CD4-positive, alpha-beta T cell (primary cell): Measurements from ENCODE around the gene FOXL2NB. TPM values are rescaled to one million over a fixed set of nuclear protein-coding genes. Genes with fewer than 3 reads are reported as not detected.

ENCODE experiments used
- ATAC-seq: fragments of 200-7000 bp; cut with Tn5 transposase; one replicate; pipeline ENCODE4 v1.10.0; 2022; ENCODE audit warnings: mild to moderate bottlenecking; ENCODE audit not compliant: poor library complexity
- CTCF ChIA-PET: fragments of 350-600 bp; sonication (Branson Sonifier 250); formaldehyde crosslinking; loops from one replicate; lab custom pipeline; 2021; ENCODE audit warnings: antibody characterized with exemption, inconsistent platforms; lab: Charles Lee
- POLR2A ChIA-PET: fragments of 350-600 bp; sonication (Branson Sonifier 250); formaldehyde crosslinking; loops from one replicate; lab custom pipeline; 2021; ENCODE audit warnings: antibody characterized with exemption, inconsistent platforms; lab: Charles Lee
- DNase-seq, 14 experiments: peaks; one replicate each; pipeline ENCODE4 v3.0.0-alpha.2; 2013 to 2020; ENCODE audit warnings: mixed read lengths in 2 of 14
- H3K27ac ChIP-seq, 2 donors: one replicate each; pipeline versions ENCODE4 v1.5.1 to v1.7.0; 2013; ENCODE audit warnings: low read length in 2 of 2, low read depth in 1 of 2, mild to moderate bottlenecking in 1 of 2
- H3K27me3 ChIP-seq, 2 experiments: 1 replicate in 1 of 2; 2 replicates in 1 of 2; pipeline versions ENCODE4 v1.6.1 to v1.7.0; 2013; ENCODE audit warnings: low read length in 2 of 2, control low read depth in 1 of 2, mild to moderate bottlenecking in 1 of 2, moderate library complexity in 1 of 2; ENCODE audit not compliant: insufficient read depth in 2 of 2, control insufficient read depth in 1 of 2
- H3K36me3 ChIP-seq: one replicate; pipeline ENCODE4 v1.6.1; 2013; ENCODE audit warnings: low read length, control low read depth; ENCODE audit not compliant: insufficient read depth
- H3K4me1 ChIP-seq: one replicate; pipeline ENCODE4 v1.6.1; 2013; ENCODE audit warnings: low read length, control low read depth; ENCODE audit not compliant: insufficient read depth
- H3K4me3 ChIP-seq: one replicate; pipeline ENCODE4 v1.5.1; 2013; ENCODE audit warnings: mild to moderate bottlenecking, low read length, moderate library complexity
- H3K9me3 ChIP-seq, 2 experiments: 1 replicate in 1 of 2; 2 replicates in 1 of 2; pipeline versions ENCODE4 v1.6.1 to v1.7.0; 2013; ENCODE audit warnings: low read length in 2 of 2, mild to moderate bottlenecking in 2 of 2, control low read depth in 1 of 2, moderate library complexity in 1 of 2; ENCODE audit not compliant: control insufficient read depth in 1 of 2, insufficient read depth in 1 of 2
- H3K27ac Mint-ChIP-seq: one replicate; pipeline ENCODE4 v1.8.0; 2020; ENCODE audit warnings: mixed read lengths
- H3K27me3 Mint-ChIP-seq: one replicate; pipeline ENCODE4 v1.8.0; 2021; ENCODE audit warnings: mixed read lengths
- H3K36me3 Mint-ChIP-seq: one replicate; pipeline ENCODE4 v1.8.0; 2021; ENCODE audit warnings: low read depth, mixed read lengths
- H3K4me1 Mint-ChIP-seq: one replicate; pipeline ENCODE4 v1.8.0; 2021; ENCODE audit warnings: low read depth, mixed read lengths
- H3K4me3 Mint-ChIP-seq: one replicate; pipeline ENCODE4 v1.8.0; 2020; ENCODE audit warnings: mild to moderate bottlenecking, mixed read lengths
- H3K9me3 Mint-ChIP-seq: one replicate; pipeline ENCODE4 v1.8.0; 2020; ENCODE audit warnings: mixed read lengths
- intact Hi-C, 2 experiments: fragments of 100-400 bp; cut with DNase I in 1 of 2; cut with micrococcal nuclease in 1 of 2; formaldehyde crosslinking; loops; one replicate each; pipeline versions ENCODE4 v1.15.1 to v1.9.0; 2023 to 2025; cut with DNase I, micrococcal nuclease
- total RNA-seq, 174 experiments: library from RNA in 2 of 174; stranded (reverse) in 2 of 174; gene quantifications; one replicate each; pipeline ENCODE4 v1.2.3 and lab custom pipeline; 2021 to 2026
- TF ChIP-seq, protein P1 (sequence below): fragments of 200-600 bp; IDR thresholded peaks from one replicate; pipeline ENCODE4 v1.8.0; 2022; ENCODE audit warnings: antibody characterized with exemption, mild to moderate bottlenecking

FOXL2NB gene
- total RNA-seq, 2 experiments from 2014 or later, result not detected

DNA sequence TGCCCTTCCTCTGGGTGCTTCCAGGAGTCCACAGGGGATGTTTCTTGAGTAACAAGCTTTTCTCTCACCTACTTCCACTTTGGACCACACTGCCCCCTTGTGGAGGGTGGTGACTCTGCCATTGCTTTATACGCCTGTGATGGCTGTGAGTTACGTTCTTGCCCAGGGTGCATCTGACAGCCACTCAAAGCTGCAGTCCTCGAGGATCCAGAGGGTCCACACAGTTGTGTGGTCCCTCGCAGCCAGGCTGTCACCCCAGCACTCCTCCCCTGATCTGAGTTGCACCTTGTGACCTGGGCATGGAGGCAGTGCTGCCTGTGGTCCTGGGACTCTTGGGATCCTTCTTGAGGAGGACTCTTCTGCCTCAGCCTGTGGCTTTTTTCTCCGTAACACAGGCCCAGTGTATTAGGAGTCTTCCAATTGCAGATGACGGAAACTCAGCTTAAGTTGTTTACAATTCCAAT is 23.5 kb upstream of the FOXL2NB start:
- Mint-ChIP-seq H3K27me3 (peaks cover 22% of the 10 kb centered on the region), H3K4me3 (peak overlapping the region; percentile 0), H3K36me3 (no peaks in the 10 kb centered on the region), H3K27ac (no peak overlapping the region), H3K9me3 (no peaks in the 10 kb centered on the region), H3K4me1 (no peaks in the 10 kb centered on the region)
- intact Hi-C loops, result loop anchor here (1.0 to 10.0 kb wide), 5 partner anchors 225 to 741 kb away; no protein-coding TSS in a partner anchor
- Histone ChIP-seq H3K4me1 (peaks cover 5% of the 10 kb centered on the region), H3K9me3 (no peaks in the 10 kb centered on the region), H3K4me3 (no peak overlapping the region), H3K36me3 (no peaks in the 10 kb centered on the region), H3K27ac (no peak overlapping the region), H3K27me3 (no peaks in the 10 kb centered on the region)
- CTCF ChIA-PET, result interaction anchor here (0.5 to 4.3 kb wide), 36 partner anchors 8 to 506 kb away, joined by 3 to 33 read pairs (median 4); partner anchors contain the start of genes CEP70 and FAIM
- ATAC-seq (peak; percentile 95), DNase-seq (peak; percentile 72 to 90 (median 82))
- TF ChIP-seq, protein P1, sequence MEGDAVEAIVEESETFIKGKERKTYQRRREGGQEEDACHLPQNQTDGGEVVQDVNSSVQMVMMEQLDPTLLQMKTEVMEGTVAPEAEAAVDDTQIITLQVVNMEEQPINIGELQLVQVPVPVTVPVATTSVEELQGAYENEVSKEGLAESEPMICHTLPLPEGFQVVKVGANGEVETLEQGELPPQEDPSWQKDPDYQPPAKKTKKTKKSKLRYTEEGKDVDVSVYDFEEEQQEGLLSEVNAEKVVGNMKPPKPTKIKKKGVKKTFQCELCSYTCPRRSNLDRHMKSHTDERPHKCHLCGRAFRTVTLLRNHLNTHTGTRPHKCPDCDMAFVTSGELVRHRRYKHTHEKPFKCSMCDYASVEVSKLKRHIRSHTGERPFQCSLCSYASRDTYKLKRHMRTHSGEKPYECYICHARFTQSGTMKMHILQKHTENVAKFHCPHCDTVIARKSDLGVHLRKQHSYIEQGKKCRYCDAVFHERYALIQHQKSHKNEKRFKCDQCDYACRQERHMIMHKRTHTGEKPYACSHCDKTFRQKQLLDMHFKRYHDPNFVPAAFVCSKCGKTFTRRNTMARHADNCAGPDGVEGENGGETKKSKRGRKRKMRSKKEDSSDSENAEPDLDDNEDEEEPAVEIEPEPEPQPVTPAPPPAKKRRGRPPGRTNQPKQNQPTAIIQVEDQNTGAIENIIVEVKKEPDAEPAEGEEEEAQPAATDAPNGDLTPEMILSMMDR, result peak; percentile 94
- POLR2A ChIA-PET, result interaction anchor here (1.1 to 1.5 kb wide), 4 partner anchors 8 to 330 kb away, joined by 3 to 5 read pairs (median 5); partner anchors contain the start of genes CEP70 and FAIM

DNA sequence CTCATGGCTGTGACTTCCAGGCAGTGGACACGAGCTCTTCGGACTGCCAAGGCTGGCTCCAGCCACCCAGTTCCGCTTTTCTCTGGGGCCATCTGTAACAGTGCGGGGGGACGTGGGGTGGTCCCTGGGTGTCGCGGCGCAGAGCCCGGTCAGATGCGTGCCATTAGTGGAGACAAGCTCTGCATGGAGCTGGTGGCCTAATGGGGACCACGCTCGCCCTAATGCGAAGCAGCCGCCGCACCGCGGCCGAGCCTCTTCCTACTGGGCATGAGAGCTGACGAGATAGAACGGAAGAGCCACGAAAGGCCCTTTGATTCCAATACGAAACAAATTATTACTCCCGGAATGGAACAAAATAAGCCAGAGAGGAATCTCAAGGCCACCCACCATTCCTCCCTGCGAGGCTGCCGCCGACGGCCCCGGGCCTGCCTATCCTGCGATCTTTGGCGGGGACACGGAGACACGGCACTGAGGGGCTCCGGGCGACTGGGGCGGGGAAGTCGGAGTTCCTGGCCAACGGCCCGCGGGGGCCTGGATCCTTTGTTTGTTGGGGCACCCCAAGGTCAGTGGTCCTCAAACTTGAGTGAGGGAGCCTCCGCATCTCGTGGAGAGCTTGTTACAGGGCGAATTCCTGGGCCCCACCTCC is 18.2 kb upstream of the FOXL2NB start:
- ChIA-PET POLR2A (no interaction called here), CTCF (no interaction called here)
- Histone ChIP-seq H3K9me3 (no peaks in the 10 kb centered on the region), H3K4me1 (no peaks in the 10 kb centered on the region), H3K4me3 (no peak overlapping the region), H3K36me3 (no peaks in the 10 kb centered on the region), H3K27ac (no peak overlapping the region), H3K27me3 (peaks cover 10 to 12% of the 10 kb centered on the region in 2 experiments)
- H3K9me3 Mint-ChIP-seq, result no peaks in the 10 kb centered on the region
- no peaks in the 10 kb centered on the region for H3K4me1 Mint-ChIP-seq
- H3K27ac Mint-ChIP-seq, result no peak overlapping the region
- no peak for ATAC-seq
- no peak for DNase-seq
- H3K36me3 Mint-ChIP-seq, result no peaks in the 10 kb centered on the region
- intact Hi-C loops, result loop anchor here in 1 of 2 experiments (5.0 to 10.0 kb wide), 2 partner anchors 594 to 857 kb away; no protein-coding TSS in a partner anchor
- peaks cover 42% of the 10 kb centered on the region for H3K27me3 Mint-ChIP-seq
- TF ChIP-seq, protein P1, result no peak
- no peak overlapping the region for H3K4me3 Mint-ChIP-seq

DNA sequence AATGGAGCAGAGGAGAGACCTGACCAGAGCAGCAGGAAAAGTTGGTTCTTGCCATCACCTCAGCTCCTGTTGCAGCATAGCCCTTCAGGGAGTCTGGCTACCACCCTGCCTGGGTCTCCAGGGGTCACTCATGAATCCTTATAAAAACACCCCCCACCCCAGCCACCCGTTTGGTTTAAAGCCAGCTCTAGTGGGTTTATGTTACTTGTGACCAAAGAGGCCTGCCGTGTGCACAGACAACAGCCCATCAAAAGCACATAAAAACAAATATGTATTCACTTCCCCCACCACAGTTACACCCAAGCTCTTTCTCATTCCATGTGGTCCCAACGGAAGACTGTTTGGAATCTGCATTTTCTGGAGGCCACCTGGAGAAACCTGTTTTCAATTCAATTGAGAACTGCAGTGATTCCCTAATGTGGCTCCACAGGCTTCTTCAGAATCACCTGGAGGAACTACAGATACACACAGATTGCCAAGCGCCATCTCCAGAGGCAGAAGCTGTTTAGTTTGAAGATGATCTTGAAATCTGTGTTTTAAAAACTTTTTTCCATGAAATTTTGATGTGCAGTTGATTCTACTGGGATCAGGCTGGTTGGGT is 13.8 kb upstream of the FOXL2NB start:
- H3K27me3 Mint-ChIP-seq, result peaks cover 81% of the 10 kb centered on the region
- peaks cover 24% of the 10 kb centered on the region for H3K4me1 Mint-ChIP-seq
- ATAC-seq (no peak), DNase-seq (no peak)
- ChIA-PET POLR2A (no interaction called here), CTCF (interaction anchor here (1.3 to 1.4 kb wide), 2 partner anchors 10 to 396 kb away, joined by 4 to 10 read pairs; no protein-coding TSS in a partner anchor)
- H3K4me3 Mint-ChIP-seq, result no peak overlapping the region
- no peak overlapping the region for H3K27ac Mint-ChIP-seq
- H3K9me3 ChIP-seq, result peaks cover 0 to 23% of the 10 kb centered on the region in 2 experiments
- peaks cover 27% of the 10 kb centered on the region for H3K4me1 ChIP-seq
- intact Hi-C loops, result no loop called here
- no peaks in the 10 kb centered on the region for H3K9me3 Mint-ChIP-seq
- H3K4me3 ChIP-seq, result no peak overlapping the region
- no peaks in the 10 kb centered on the region for H3K36me3 ChIP-seq
- H3K36me3 Mint-ChIP-seq, result no peaks in the 10 kb centered on the region
- TF ChIP-seq, protein P1, result no peak
- peaks cover 45 to 52% of the 10 kb centered on the region in 2 experiments for H3K27me3 ChIP-seq
- no peak overlapping the region for H3K27ac ChIP-seq
